Fibroblast of lung (primary cell): ENCODE measurements around the gene TWSG1. TPM values are rescaled to one million over a fixed set of nuclear protein-coding genes. Genes with fewer than 3 reads are reported as not detected.

Source experiments
- DNase-seq, 2 donors: peaks; one replicate each; pipeline versions ENCODE4 v3.0.0 to v3.0.0-alpha.2; 2010; ENCODE audit warnings: low read depth in 2 of 2
- H2AFZ ChIP-seq: 2 replicates; pipeline ENCODE4 v1.5.1; 2012; ENCODE audit warnings: low read length, control low read depth, inconsistent platforms
- H3K27ac ChIP-seq: 2 replicates; pipeline ENCODE4 v1.5.1; 2011; ENCODE audit warnings: low read length, control low read depth; ENCODE audit not compliant: insufficient read depth
- H3K27me3 ChIP-seq: 2 replicates; pipeline ENCODE4 v1.5.1; 2011; ENCODE audit warnings: mild to moderate bottlenecking, low read length; ENCODE audit not compliant: control insufficient read depth, insufficient read depth
- H3K36me3 ChIP-seq: 2 replicates; pipeline ENCODE4 v1.5.1; 2011; ENCODE audit warnings: low read length; ENCODE audit not compliant: control insufficient read depth, insufficient read depth
- H3K4me1 ChIP-seq: 2 replicates; pipeline ENCODE4 v1.5.1; 2011; ENCODE audit warnings: low read length; ENCODE audit not compliant: control insufficient read depth, insufficient read depth; ENCODE audit errors: extremely low read depth
- H3K4me2 ChIP-seq: 2 replicates; pipeline ENCODE4 v1.5.1; 2011; ENCODE audit warnings: low read length, control low read depth; ENCODE audit not compliant: insufficient read depth; ENCODE audit errors: extremely low read depth
- H3K4me3 ChIP-seq, 4 experiments: fragments of 200-600 bp in 1 of 4; sonication (generic) in 1 of 4; replicated peaks in 1 of 4; 2 replicates each; pipeline ENCODE4 v1.5.1; 2011 to 2016; ENCODE audit warnings: low read length in 4 of 4, low read depth in 3 of 4, mild to moderate bottlenecking in 3 of 4, control low read depth in 2 of 4, inconsistent platforms in 1 of 4, mixed read lengths in 1 of 4; ENCODE audit not compliant: insufficient read depth in 1 of 4; ENCODE audit errors: control extremely low read depth in 1 of 4
- H3K79me2 ChIP-seq: 2 replicates; pipeline ENCODE4 v1.5.1; 2012; ENCODE audit warnings: mild to moderate bottlenecking, low read length, inconsistent platforms; ENCODE audit not compliant: control insufficient read depth, insufficient read depth
- H3K9ac ChIP-seq: 2 replicates; pipeline ENCODE4 v1.5.1; 2011; ENCODE audit warnings: mild to moderate bottlenecking, low read length, control low read depth; ENCODE audit not compliant: insufficient read depth
- H3K9me3 ChIP-seq: 2 replicates; pipeline ENCODE4 v1.5.1; 2012; ENCODE audit warnings: low read depth, low read length; ENCODE audit not compliant: control insufficient read depth, insufficient read depth
- H4K20me1 ChIP-seq: 2 replicates; pipeline ENCODE4 v1.5.1; 2011; ENCODE audit warnings: low read length; ENCODE audit not compliant: control insufficient read depth, insufficient read depth; ENCODE audit errors: extremely low read depth
- CTCF ChIP-seq, 2 donors: IDR thresholded peaks in 1 of 2; conservative IDR thresholded peaks in 1 of 2; 1 replicate in 1 of 2; 2 replicates in 1 of 2; pipeline ENCODE4 v1.5.1; 2011 to 2012; ENCODE audit warnings: low read length in 2 of 2, control low read depth in 1 of 2, inconsistent platforms in 1 of 2, low read depth in 1 of 2, mild to moderate bottlenecking in 1 of 2
- EZH2 ChIP-seq: IDR thresholded peaks from 2 replicates; pipeline ENCODE4 v1.5.1; 2012; ENCODE audit warnings: low read length, control low read depth, mild to moderate bottlenecking; ENCODE audit errors: missing control alignments
- polyA plus RNA-seq, 2 donors: library from polyadenylated mRNA; depleted of rRNA in 1 of 2; stranded (reverse) in 1 of 2; unstranded in 1 of 2; fragments of >200 nt; gene quantifications; 2 replicates each; pipeline ENCODE4 v1.2.1, GENCODE V29; 2011 to 2012; ENCODE audit warnings: missing spikeins in 1 of 2
- total RNA-seq: library from RNA; depleted of rRNA; stranded (reverse); fragments of >200 nt; gene quantifications from 2 replicates; pipeline ENCODE4 v1.2.1, GENCODE V29; 2014

TWSG1 gene
- total and polyA plus RNA-seq, 2 donors (not counting 1 experiment from before 2014, with no cell fraction given) = 188 to 216 TPM

DNA sequence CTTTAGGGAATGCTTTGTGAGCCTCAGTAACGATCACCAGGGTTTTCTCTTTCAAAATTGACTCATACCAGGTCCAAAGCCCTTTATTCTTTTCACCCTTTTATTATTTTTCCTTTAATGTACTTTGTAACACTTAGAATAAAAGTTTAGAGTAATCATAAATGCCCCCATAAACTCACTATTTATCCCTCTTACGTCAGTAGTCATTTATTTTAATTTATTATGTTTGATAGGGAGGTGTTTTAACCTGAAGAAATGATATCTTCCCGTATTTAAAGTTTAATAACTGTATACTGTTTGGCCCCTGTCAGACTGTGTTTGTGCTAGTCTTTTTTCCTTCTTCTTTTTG, 1.1 kb downstream of the TWSG1 start:
- H3K4me1 ChIP-seq = peaks cover 2% of the 10 kb centered on the region
- H2AFZ ChIP-seq = peak overlapping the region; percentile 48
- H3K79me2 ChIP-seq = peaks cover 28% of the 10 kb centered on the region
- H3K9ac ChIP-seq = peak overlapping the region; percentile 20
- peak overlapping the region; percentile 62 for H3K4me2 ChIP-seq
- peak overlapping the region; percentile 58 to 98 (median 74) for H3K4me3 ChIP-seq
- peak overlapping the region; percentile 78 for H3K27ac ChIP-seq
- no peaks in the 10 kb centered on the region for H3K36me3 ChIP-seq
- no peaks in the 10 kb centered on the region for H3K27me3 ChIP-seq
- TF ChIP-seq CTCF (conservative IDR thresholded peaks at IDR 0.05 in 1 of 2, IDR thresholded peaks at IDR 0.05 in 1 of 2; ENCODE audit: low read depth in 1 of 2, low read length in 2 of 2) = no peak
- TF ChIP-seq EZH2 = no peak
- H3K9me3 ChIP-seq = no peaks in the 10 kb centered on the region
- H4K20me1 ChIP-seq = no peaks in the 10 kb centered on the region
- DNase-seq = no peak

DNA sequence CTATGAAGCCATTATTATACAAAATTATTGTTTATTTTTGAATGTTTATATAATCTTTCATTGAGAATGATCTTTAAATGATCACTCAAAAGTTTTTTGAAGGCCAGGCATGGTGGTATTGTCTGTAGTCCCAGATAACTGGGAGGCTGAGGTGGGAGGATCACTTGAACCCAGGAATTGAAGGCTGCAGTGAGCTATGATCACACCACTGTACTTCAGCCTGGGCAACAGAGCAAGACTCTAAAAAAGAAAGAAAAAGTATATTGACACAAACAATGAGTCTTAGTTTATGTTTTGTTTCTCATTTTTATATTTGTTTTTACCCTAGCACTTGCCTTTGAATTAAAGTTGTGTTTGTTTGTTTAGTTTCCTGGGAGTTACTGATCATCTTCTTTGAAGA, 2.3 kb downstream of the TWSG1 start:
- Histone ChIP-seq H3K4me1 (peaks cover 2% of the 10 kb centered on the region), H3K27ac (no peak overlapping the region), H3K36me3 (no peaks in the 10 kb centered on the region), H4K20me1 (no peaks in the 10 kb centered on the region), H3K9me3 (no peaks in the 10 kb centered on the region), H3K4me3 (peak overlapping the region in 2 of 4 experiments; percentile 41 to 84), H3K4me2 (peak overlapping the region; percentile 37), H3K27me3 (no peaks in the 10 kb centered on the region), H3K9ac (no peak overlapping the region), H2AFZ (no peak overlapping the region), H3K79me2 (peaks cover 28% of the 10 kb centered on the region)
- no peak for DNase-seq
- no peak for TF ChIP-seq CTCF (conservative IDR thresholded peaks at IDR 0.05 in 1 of 2, IDR thresholded peaks at IDR 0.05 in 1 of 2; ENCODE audit: low read depth in 1 of 2, low read length in 2 of 2)
- TF ChIP-seq EZH2 = no peak

GRCh38 chr18:9337873-9338272, 3.3 kb downstream of the TWSG1 start:
- TF ChIP-seq CTCF (conservative IDR thresholded peaks at IDR 0.05 in 1 of 2, IDR thresholded peaks at IDR 0.05 in 1 of 2; ENCODE audit: low read depth in 1 of 2, low read length in 2 of 2) (no peak), EZH2 (no peak)
- H3K9ac ChIP-seq = no peak overlapping the region
- H3K36me3 ChIP-seq = no peaks in the 10 kb centered on the region
- H3K4me1 ChIP-seq = peaks cover 2% of the 10 kb centered on the region
- DNase-seq = peak; percentile 33 to 70
- H3K79me2 ChIP-seq = peaks cover 30% of the 10 kb centered on the region
- H2AFZ ChIP-seq = no peak overlapping the region
- no peaks in the 10 kb centered on the region for H3K27me3 ChIP-seq
- H3K27ac ChIP-seq = no peak overlapping the region
- no peak overlapping the region for H3K4me2 ChIP-seq
- H3K9me3 ChIP-seq = no peaks in the 10 kb centered on the region
- peak overlapping the region in 1 of 4 experiments; percentile 5 for H3K4me3 ChIP-seq
- no peaks in the 10 kb centered on the region for H4K20me1 ChIP-seq
